ENCODE data around the gene HNRNPD.

GRCh38 chr4:82401600-82401999 lies 27.8 kb upstream of the HNRNPD start:
- TF ChIP-seq POLR2AphosphoS5 (IDR thresholded peaks at IDR 0.05; ENCODE audit: low read depth, low read length), result no peak
- TF ChIP-seq POLR2A (IDR thresholded peaks at IDR 0.05; ENCODE audit: low read depth, low read length), result no peak
- TF ChIP-seq PAX5 (IDR thresholded peaks at IDR 0.05; ENCODE audit: insufficient read depth, low read length, severe bottlenecking), result no peak
- no peak for TF ChIP-seq POU2F2 (IDR thresholded peaks at IDR 0.05; ENCODE audit: low read depth, low read length)
- no peak for TF ChIP-seq TAF1 (IDR thresholded peaks at IDR 0.05; ENCODE audit: low read depth, low read length)
